Activated CD4-positive, alpha-beta T cell treated with anti-CD3 and anti-CD28 coated beads, Interleukin-2, amount 50 U/mL, for 24 hours (primary cell): Measurements from ENCODE around the gene ZNF777.
"Not testable (repeated sequence)": the region's sequence is repeated elsewhere in the genome, so short reads cannot be mapped to it uniquely, and the experiment has no call there.

ENCODE experiments used
- DNase-seq, 2 donors: peaks; one replicate each; pipeline ENCODE4 v3.0.0-alpha.2; 2020; ENCODE audit warnings: low read depth in 1 of 2, low spot score in 1 of 2

Gene ZNF777

GRCh38 chr7:149420006-149420405 lies 40.9 kb downstream of the ZNF777 start:
- DNase-seq = no peak

DNA sequence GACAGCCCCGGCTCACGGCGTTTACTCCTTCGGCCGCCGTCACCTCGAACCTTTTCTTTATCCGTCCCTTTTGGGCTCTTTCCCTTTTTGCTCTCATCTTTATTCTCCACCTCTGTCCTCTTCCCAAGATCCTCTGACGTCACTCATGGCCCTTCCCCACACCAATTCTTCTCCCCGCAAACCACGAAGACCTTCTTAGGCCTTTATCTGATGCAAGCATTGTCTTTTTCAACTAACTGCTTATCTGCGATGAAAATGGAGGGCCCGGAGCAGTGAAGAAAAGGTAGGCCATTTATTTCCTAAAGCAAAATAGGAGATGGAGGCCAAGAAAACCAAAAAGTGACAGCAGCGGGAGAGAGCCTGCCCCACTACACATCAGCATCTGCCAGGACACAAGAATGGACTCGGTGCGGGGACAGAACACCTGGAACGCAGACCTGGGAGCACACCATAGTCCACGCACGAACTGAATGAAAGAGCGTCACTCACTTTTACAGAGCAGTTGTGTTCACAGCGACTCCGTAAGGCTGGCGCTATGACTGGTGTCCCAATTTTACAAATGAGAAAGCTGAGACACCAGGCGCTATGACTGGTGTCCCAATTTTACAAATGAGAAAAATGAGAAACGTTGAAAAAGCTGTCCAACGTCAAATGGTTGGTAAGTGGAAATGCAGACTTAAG lies 45.3 kb downstream of the ZNF777 start:
- no peak for DNase-seq

DNA sequence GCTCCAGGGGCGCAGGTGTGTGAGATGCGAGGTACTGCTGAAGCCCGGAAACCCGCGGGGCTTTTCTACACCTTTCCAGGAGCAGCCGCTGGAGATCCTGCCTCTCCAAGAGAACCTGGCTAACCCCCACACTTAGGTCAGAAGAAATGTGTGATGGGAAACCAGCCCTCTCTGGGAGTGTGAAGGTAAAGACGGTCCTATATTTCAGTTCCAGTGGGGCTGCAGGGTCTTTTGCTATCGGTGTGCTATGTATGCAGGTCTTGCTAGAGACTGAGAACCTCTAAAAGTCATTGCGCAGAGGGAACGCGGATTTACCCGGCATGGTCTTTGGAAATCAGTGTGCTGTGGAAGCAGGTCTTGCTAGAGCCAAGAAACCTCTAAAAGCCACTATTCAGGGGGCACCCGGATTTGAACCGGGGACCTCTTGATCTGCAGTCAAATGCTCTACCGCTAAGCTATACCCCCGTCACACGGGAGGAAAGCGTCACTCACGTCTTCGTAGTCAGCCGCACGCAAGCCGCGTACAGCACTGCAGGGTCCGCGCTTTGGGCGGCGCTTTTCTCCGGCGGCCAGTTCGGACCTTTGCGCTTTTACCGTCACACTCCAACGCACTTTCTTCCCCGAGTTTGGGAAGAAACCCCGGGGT lies 46.0 kb downstream of the ZNF777 start:
- DNase-seq = peak in 1 of 2 donors; percentile 55

GRCh38 chr7:149414171-149414570 lies 46.7 kb downstream of the ZNF777 start:
- DNase-seq = no peak

DNA sequence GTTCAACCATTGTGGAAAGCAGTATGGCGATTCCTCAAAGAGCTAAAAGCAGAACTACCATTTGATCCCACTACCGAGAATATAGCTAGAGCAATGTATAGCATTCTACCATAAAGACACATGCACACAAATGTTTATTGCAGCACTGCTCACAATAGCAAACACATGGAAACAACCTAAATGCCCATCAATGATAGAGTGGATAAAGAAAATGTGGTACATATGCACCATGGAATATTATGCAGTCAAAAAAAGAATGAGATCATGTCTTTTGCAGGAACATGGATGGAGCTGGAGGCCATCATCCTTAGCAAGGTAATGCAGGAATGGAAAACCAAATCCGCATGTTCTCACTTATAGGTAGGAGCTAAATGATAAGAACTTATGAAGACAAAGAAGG lies 47.8 kb downstream of the ZNF777 start:
- not testable (repeated sequence) for DNase-seq

GRCh38 chr7:149409895-149410294 lies 51.0 kb downstream of the ZNF777 start:
- DNase-seq = no peak

DNA sequence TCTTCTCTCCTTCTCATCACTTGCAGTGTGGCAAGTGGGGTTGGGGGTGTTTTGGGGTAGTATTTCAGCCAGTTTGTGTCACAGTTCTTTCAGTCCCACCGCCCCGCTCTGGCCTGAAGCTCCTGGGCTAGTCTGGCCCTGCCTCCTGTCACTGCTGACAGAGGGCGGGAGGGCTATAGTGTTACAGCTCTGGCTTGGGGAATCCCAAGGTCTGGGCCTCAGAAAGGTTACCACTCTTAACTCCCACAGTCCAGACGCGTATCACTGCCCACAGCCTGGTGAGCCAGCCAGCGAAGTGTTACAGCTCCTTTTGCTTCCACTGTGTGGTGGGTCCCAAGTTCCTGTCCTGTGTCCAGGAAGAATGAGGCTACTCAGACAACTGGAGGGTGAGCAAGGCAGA lies 56.0 kb downstream of the ZNF777 start:
- DNase-seq = no peak

GRCh38 chr7:149404396-149404795 lies 56.5 kb downstream of the ZNF777 start:
- no peak for DNase-seq

GRCh38 chr7:149398195-149398820 lies 62.6 kb downstream of the ZNF777 start:
- no peak for DNase-seq

- DNase-seq = no peak
Measured at GRCh38 chr7:149397470-149398043, 63.3 kb downstream of the ZNF777 start.

DNA sequence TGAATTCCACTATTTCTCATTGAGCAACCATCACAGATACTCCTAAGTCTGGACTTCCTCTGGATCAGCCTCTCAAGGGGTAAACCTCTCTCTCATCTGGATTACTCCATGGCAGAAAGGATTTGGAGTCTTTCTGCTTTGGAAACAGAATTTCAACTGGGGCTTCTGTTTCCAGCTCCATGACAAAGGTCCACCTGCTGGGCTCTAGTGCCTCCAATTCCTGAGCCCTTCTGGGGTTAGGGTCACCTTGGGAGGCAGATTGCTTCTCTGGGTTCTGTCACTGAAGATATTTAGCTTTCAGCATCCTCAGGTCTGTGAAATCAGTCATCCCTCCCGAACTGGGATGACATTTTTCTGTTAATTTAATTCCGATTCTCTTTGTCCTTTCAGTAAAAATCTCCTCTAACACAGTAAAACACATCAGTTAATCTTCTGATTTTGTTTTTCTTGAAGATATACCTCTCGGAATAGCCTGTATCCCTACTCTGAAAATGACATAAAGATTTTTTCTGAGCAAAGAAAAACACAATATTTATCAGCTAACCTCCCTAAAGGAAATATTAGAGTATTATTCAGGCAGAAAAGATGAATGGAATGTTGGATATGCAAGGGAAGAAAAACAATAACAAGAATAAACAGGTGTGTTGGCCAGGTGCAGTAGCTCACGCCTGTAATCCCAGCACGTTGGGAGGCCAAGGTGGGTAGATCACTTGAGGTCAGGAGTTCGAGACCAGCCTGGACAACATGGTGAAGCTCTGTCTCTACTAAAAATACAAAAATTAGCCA lies 72.1 kb downstream of the ZNF777 start:
- not testable (repeated sequence) for DNase-seq

- not testable (repeated sequence) for DNase-seq
Measured at GRCh38 chr7:149386514-149386913, 74.3 kb downstream of the ZNF777 start.

GRCh38 chr7:149385195-149385950 lies 75.5 kb downstream of the ZNF777 start:
- DNase-seq = no peak
